Epidermal melanocyte (primary cell): Measurements from ENCODE around the gene AOPEP.

Source experiments
- DNase-seq: peaks from one replicate; pipeline ENCODE4 v3.0.0; 2011; ENCODE audit warnings: low spot score; ENCODE audit not compliant: insufficient read length

The AOPEP gene

DNA sequence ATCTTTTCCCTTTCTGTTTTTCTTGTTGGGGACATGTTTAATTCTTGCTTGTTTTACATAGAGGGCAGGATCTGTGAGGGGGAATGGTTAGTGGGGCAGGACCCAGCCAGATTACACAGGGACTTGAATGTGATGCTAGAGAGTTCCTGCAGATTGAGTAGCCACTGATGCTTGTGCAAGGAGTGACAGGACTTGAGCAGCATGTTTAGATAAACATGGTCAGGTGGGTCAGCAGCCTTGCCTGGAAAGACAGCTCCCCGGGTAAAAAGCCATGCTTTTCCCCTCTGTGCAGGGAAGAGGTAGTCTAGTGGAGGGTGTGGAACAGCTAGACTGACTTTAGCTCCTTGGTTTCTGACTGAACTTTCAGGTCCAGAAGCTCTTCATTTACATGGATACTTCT lies 261.2 kb downstream of the AOPEP start:
- DNase-seq, result no peak

DNA sequence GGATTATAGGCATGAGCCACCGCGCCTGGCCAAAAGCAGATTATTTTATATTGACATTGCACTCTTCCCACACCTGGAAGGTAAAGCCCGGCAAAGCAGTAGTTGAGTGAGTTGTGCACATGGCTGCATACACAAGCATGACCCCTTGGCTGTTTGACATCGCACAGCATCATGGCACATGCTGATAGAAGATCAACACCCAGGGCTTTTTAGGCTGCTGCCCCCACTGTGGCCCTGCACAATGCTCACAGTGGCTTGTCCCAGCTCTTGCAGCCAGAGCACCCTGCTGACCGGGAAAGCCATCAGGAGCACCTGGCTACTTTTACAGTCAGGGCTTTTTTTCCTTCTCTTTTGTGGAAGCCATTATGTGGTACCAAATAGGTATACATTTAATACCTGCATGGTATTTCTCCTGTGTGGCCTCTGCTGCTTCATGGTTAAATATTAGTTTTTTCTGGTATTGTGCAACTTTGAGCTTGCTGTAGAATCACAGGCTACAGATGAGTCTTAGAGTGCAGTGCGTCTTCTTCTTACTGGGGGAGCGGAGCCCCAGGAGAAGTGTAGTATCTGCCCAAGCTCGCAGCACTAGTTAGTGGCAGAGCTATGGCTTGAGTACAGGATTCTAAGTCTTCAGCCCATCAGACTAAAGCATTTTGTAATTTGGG lies 264.5 kb downstream of the AOPEP start:
- no peak for DNase-seq

DNA sequence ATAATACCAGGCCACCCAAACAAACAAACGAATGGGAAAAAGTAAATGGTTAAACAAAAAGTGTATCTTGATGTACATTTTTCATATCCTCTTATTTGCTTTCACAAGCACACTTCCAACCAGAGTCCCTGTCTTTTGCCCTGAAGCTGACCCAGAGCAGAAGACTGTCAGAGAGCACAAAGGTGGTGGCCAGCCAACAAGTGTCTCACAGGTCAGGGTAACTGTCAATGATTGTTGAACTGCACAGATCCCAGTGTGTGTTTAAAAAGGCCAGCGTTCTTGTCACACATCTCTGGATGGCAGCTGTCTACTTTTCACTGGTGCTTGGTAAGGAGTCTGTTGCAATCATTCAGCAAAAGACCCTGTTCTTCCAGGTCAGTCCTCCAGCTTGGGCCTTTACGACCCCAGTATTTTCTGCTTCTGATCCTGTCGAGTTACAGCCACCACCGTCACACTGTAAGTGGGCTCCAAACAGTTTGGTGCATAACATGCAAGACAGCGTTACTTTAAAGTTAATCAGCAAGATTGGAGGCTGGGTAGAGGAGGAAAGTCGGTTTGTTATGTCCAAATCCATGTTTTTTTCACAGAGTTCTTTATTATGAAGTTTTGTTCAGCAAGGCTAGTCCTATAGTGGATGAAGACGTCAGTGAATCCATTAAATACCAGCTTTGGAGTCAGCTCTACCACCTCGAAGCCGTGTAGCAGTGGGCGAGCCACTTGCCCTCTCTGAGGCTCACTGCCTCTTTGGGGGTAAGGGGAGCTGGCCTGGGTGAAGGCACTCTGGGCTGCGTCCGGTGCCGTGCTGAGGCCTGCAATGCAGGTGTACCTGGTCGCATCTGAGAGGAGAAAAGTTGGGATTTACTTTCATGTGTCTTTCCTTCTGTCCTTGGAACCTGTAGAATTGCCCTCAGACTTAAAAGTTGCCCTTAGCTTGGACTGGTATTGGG lies 265.7 kb downstream of the AOPEP start:
- no peak for DNase-seq

DNA sequence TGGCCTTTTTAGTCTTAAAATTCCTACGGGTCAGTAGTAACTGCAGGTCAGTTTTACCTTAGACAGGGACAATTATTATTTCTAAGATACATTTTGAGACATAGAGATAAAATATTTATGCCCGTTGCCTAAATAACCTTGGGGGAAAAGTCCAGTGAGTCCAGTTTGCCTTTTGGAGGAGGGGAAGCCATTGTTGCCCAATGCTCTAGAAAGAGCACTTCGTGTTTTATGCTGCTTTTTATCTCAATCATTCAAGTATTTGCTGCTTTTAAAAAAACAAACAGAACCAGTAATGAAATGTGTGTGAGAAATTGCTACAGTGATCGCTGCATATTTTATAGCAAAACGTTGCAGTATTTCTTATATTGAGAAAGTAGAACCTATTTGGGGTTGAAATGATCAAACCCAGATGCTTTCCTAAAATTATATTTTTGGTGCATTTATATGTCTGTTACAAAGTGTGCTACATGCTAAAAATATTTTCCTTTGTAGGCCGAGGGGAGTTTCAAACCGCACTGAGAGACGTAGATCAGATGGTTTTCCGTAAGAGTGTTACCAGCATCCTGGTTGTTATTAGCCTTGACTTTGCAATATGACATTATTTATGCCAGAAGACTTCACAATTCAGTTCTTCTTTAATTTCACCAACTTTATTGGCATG lies 266.8 kb downstream of the AOPEP start:
- no peak for DNase-seq

DNA sequence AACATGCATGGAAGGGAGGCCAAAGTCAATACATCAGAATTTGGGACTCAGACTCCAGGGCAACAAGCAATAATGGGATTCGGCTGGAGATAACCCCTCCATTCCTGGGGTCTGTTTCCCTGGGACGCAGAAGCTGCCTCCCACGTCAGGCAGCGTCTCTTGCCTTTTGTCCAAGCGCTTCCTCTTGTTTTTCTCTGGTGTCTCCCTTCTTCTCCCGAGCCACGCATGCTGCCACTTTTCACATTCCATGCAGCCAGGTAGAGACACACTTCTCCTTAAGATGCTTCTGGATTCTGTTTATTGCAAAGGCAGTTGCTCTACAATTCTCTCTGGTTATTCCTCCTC lies 267.3 kb downstream of the AOPEP start:
- DNase-seq, result no peak

DNA sequence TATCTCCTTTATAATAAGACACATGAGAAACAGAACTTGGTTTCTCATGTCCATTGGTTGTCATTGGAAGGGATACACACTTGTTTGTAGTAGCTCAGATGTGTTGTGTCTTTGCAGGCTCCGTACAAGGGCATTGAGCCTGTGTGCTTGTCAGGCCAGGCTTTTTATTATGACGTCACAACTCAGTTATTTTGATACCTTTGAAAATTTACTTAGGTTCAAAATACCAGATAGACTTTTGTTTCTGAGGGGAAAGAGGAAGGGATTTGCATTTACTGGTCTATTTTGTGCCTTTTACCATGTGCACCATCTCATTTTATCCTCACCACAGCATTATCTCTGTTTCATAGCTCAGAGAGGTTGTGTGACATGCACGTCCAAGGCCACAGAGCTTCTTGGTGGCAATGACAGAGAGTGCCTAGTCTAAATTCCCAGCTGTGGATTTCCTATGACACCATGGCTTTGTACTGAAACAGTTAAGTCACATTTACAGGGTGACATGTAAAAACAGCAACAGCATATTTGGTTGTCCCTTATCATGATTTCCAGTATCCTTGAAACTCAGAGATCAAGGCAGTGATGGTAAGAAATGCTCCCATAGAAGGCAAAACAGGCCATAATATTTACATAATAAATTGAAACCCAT lies 268.7 kb downstream of the AOPEP start:
- no peak for DNase-seq

DNA sequence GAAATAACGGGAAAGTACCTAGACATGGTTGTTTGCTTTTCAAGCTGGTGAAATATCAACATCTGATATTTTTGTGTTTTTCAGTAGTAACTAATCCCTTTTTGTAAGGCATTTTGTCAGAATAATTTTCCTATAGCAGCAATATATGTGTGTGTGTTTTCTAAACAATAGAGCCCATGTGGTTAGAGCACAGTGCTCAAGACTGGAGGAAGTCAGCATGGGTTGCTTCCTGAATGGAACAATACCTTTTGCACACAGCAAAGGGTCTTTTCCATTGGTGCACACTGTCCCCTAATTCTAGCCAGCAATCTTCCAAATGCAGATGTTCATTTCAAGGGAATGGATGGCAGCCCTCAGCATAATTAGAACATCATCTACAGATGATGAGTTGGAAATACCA lies 270.1 kb downstream of the AOPEP start:
- DNase-seq, result no peak

DNA sequence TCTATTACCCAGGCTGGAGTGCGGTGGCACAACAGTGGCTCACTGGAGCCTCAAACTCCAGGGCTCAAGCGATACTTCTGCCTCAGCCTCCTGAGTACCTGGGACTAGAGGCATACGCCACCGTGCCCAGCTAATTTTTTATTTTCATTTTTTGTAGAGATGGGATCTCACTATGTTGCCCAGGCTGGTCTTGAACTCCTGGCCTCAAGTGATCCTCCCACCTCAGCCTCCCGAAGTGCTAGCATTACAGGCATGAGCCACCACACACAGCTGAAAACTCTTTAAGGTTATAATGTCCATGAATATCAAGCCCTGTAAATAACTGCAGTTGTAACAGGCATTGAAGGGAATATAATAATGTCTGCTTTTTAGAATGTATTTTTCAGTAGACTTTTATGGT lies 271.2 kb downstream of the AOPEP start:
- DNase-seq, result no peak

DNA sequence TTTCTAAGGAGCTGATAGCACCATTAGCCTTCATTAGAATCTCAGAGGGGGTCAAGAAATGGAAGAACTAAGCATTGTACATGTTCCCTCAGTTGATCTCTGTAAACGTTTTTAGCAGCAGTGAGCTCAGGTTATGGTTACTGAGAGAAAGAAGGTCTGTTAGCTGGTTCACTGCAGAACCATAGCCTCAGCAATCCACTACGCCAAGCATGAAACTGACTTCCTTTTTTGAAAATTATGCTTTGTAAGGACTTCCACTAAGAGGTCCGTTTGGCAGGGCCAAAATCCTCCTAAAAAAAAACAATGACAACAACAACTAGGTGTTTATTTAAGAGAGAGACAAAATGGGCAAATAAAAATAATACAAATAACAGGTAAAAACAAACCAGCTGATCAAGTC lies 273.3 kb downstream of the AOPEP start:
- no peak for DNase-seq

DNA sequence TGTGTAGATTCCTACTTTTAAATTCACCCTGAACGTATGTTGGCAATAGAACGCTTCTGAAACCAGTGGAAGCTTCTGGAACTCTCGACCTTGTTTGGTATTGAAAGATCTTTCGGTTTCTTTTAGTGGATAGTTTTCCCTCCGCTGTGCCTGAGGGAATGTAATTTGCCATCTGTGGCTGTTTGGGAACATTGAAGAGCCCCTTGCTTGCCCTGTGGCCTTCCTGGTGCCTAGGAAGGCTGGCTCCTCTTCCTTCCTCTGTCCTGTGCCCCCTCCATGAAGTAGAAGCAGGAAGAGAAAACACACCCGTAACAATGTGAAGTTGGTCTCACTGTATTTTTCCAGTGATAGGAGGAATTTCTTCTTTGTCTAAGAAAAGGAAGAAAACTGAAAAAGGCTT lies 274.3 kb downstream of the AOPEP start:
- DNase-seq, result no peak

DNA sequence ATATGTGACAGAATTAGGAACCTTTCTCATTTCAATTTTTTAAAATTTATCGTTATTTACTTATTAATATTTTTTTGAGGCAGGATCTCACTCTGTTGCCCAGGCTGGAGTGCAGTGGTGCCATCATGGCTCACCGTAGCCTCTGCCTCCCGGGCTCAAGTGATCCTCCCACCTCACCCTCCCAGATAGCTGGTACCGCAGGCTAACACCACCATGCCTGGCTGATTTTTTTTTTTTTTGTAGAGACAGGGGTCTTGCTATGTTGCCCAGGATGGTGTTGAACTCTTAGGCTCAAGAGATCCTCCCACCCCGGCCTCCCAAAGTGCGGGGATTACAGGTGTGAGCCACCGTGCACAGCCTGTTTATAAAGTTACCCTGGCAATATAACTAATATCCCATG lies 275.2 kb downstream of the AOPEP start:
- no peak for DNase-seq

DNA sequence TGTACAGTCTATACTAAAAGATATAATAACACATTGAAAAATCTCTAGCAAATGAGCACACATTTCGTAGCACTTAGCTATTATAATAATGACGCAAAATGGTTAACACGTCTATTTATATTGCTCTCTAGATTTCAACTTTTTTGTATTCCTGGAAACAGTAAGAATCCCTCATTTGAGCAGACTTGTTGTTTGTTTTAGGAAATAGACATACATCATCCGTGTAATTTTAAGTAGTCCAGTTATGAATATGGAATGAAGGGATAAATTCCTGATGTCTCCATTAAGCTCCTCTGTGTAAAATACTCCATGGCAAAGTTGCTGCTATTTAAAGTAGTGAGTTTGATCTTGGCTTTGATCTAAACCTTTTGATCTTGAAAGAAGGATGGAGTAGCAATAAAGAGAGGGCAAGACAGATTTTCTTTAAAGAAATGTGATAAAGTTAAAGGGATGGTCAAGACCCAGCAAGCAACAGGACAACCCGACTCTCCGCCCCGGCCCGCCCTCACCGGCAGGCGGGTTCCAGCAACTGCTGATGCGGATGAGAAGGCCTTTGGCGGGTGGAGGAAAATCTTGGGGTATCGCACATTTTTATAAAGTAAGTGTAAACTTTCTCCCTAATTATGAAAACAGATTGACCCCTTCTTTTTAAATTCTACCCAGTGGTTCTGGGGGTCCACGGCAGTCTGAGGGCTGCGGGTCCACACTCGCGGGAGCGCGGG lies 277.4 kb downstream of the AOPEP start:
- DNase-seq, result no peak

DNA sequence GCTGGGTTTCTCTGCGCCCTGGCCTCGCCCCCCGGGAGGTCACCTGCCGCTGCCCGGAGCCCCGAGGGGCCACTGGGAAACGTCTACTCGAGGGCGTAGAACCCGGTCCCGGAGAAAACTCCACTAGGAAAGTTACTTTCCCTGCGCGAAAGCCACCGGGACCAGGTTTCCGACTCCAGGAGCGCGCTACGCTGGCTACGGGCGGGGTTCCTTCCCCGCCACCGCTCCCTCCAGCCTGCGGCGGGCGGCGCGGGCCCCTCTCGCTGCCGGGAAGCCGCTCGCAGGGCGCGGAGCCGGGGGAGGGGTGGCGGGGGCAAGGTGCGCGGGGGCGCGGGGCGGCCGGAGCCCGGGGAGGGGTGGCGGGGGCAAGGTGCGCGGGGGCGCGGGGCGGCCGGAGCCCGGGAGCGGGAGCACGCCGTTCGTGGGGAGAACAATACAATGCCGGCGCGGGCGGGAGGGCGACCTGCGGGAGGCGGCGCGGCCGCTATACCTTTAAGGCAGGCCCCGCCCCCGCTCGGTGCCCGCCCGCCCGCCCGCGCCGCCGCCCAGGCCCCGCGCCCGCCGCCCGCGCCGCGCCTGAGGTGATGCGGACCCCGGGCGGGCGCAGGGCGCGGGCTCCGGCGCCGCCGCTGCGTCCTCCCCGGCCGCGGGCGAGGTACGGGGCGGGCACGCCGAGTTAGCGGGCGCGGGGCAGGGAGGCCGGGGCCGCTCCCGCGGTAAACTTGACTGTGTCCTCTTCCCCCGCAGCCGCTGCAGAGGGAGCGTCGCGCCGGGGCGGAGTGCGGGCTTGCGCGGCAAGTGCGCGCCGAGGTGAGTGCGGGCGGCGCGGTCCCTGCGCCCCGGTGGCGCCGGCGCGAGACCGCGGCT lies 278.1 kb downstream of the AOPEP start:
- no peak for DNase-seq

DNA sequence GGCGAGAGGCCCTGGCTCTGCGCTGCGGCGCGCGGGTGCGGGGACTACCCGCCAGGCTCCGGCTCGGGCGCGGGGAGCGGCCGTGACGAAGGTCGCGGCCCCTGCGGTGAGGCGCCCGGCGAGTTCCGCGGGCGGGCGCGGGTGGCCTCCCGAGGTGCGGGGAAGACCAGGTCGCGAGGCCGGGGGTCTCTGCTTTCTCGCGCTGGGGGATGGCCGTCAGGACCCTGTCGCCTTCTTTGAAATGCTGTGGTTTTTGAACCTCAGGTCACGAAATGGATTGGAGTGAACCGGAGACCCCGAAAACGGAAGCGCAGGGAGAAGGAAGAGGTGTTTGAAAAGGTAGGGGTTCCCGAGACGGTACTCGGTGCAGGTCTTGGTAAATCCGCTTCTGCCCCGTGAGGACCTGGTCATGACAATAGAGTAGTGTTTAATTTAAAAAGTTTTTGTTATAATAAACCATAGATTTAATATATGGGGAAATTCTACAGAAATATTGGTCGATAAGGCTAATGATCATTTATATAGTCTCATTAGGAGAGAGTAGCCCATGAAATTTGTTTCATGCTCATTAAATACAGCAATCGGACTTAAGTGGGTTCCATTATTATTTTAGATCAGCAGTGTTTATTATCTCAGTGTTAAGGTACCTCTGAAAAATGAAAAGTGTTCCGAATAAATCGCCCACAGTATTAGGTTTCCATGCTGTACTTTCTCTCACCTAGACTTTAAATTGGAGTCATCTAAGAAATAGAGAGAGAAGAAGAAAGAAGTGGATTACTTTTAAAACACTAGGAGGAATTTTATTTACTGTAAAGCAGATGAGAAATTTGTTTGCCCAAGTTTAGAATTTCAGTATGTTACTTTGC lies 279.0 kb downstream of the AOPEP start:
- DNase-seq, result no peak

DNA sequence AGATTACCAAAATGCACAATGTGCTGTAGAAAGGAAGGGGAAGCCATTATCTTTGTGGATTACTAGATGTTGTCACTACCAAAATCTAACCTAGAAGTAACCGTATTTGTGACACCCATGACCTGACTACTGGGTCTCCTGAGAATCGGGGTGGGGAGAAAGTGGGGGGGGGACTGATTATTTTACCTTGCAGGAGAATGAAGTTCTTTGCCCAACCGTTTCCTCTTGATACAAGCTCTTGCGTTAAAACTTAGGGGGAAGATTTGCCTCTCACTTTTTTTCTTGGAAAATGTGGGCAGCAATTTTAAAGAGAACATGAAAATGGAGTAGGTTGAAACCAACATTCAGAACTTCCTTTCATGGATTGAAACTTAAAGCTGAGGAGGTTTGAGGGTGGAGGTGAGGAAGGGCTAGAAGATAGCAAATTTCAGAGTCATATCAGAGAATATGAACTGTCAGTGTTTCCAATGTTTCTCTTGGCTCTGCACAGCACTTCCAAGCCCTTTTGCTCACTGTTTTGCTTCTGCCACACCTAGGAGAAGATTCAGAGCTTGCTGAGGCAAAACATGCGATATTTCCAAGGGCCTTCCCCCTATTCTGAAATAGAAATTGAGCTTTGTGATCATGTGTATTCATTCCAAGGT lies 280.8 kb downstream of the AOPEP start:
- no peak for DNase-seq

DNA sequence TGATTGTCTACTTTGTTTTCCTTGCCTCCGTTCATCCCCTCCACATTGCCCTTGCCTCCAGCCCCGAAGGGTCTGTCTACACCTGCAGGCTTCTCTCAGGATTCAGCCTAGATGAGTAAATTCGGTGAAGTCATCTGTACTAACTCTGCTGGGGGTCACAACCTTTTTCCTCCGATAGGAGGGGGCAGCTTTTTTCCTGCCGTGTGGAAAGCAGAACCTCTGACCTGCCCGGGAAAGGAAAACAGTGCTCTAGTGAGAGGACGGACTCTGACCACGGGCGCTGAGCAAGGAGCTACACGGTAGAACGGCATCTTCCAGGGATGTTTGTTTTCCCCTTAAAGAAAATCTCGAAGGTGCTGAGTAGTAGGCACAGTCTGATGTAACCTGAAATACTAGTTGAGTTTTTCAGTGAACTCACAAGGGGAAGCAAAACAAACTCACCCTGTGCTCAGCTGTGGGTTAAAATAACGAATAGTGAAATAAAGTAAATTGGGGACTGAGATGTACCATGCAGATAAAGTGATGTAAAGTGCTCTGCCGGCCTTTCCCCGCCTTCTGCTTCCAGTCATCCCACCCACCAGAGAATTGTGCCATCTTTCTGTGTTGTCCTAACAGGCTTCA lies 281.8 kb downstream of the AOPEP start:
- no peak for DNase-seq

DNA sequence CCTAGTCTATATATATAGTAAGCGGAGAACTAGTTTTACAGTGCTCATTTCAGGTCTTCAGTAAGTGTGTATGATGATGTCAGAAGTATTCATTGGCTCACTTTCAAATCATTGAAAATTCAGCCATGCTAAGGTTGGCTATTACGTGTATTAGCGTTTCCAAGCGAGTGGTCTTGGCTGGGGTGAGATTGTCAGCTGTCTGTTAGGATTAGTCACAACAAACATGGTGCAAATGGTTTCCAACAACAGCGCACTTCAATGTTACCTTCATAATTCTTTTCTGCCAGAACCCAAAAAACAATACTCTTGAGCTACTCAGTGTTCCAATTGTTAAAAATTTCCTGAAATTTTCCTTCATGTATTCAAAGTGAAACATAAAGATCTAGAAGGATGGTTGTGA lies 283.0 kb downstream of the AOPEP start:
- DNase-seq, result no peak

DNA sequence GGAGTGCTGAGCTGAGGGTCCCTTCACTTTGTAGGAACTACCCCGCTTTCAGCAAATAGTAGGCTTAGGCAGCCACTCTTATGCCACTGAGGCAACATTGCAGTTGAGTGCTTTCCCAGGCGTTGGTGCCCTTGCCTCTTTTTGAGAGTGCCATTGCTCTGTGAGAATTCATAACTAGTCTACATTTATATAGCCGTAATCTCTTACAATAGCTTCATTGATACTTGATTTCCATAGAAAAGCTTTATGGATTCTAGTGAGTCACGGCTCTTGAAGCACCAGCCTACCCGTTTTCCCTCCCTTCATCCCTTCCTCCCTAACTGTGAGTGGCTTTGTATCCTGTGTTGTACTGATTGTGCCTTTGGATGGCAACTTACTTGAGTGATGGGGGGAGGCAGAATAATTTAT lies 283.9 kb downstream of the AOPEP start:
- DNase-seq, result peak; percentile 65
